SH-SY5Y (cell line): Measurements from ENCODE around the gene DSCAM.

Source experiments
- GATA2 ChIP-seq: IDR thresholded peaks from 2 replicates; pipeline ENCODE4 v1.6.1; 2011; ENCODE audit warnings: mild to moderate bottlenecking, low read depth, low read length
- GATA3 ChIP-seq: IDR thresholded peaks from 2 replicates; pipeline ENCODE4 v1.6.1; 2011; ENCODE audit warnings: low read depth, mild to moderate bottlenecking, low read length, moderate library complexity

GRCh38 chr21:40684726-40685125 is 162.2 kb downstream of the DSCAM start:
- no peak for TF ChIP-seq GATA2
- TF ChIP-seq GATA3 = no peak
